ENCODE measurements around the gene DLG2. TPM values are rescaled to one million over a fixed set of nuclear protein-coding genes. Genes with fewer than 3 reads are reported as not detected.

The DLG2 gene
- total and polyA plus RNA-seq, 2 of the 8 experiments (the other 6 are each of a cell fraction or from before 2014, with no cell fraction given): 1.7 to 14.3 TPM

DNA sequence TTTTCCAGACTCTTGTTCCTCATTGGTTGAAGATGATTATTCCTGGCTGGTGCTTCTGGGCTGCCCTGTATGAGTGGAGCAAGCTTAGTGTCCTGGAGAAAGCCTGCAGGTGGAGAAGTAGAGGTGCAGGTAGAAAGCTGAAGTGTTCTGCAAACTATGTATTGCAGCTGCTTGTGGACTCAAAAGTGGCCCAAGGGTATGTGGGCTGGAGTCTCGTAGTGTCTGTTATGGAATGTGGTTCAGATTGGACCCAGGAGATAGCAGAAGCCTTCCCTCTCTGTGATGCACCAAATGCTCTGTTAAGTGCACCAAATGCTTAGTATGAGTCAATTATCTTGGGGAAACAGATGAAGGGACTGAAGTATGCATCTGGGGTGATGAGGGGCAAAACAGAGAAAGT, 2218.2 kb downstream of the DLG2 start:
- no peaks in the 10 kb centered on the region for H3K79me1 ChIP-seq (ENCODE audit: low read depth, low read length)
- H3K14ac ChIP-seq (ENCODE audit: insufficient read length): no peak overlapping the region
- no peaks in the 10 kb centered on the region for H3K36me3 ChIP-seq (ENCODE audit: control insufficient read depth in 2 of 4, insufficient read depth in 4 of 4, low read length in 3 of 4)
- H2BK20ac ChIP-seq (ENCODE audit: low read length): no peak overlapping the region
- no peak for DNase-seq (ENCODE audit: low read depth in 1 of 2, low spot score in 2 of 2)
- H4K91ac ChIP-seq (replicated peaks; ENCODE audit: insufficient read length, low read length): no peak overlapping the region
- H3K23ac ChIP-seq (ENCODE audit: insufficient read length): no peak overlapping the region
- no peak overlapping the region for H3K4me3 ChIP-seq (ENCODE audit: extremely low read depth in 1 of 4, insufficient read depth in 2 of 4, low read depth in 3 of 4, low read length in 4 of 4)
- WGBS, 2 experiments (ENCODE audit: extremely low coverage in 1 of 2, insufficient coverage in 1 of 2, insufficient read length in 1 of 2, insufficient replicate concordance in 2 of 2, low coverage in 1 of 2, low lambda C conversion rate in 2 of 2, missing lambda C conversion rate in 1 of 2): 82% methylated on average over 1 of the region's 1 CpG; no CpG with 5 or more reads in 1 of the 2 experiments
- no peak overlapping the region for H3K4me2 ChIP-seq (ENCODE audit: insufficient read depth in 1 of 2, low read depth in 2 of 2, low read length in 2 of 2)
- ChIA-PET CTCF (ENCODE audit: partially characterized antibody) (interaction anchor here (0.8 to 1.4 kb wide), 3 partner anchors 17 to 115 kb away, joined by 3 read pairs; no protein-coding TSS in a partner anchor), POLR2A (ENCODE audit: partially characterized antibody) (no interaction called here)
- peaks cover 0 to 2% (median 0%) of the 10 kb centered on the region in 4 experiments; a peak in 1 of 7 replicates for H3K4me1 ChIP-seq (replicated peaks in 1 of 4; ENCODE audit: control insufficient read depth in 3 of 4, insufficient read depth in 4 of 4, low read length in 3 of 4)
- no peak overlapping the region for H2BK5ac ChIP-seq (ENCODE audit: low read depth, low read length)
- H4K20me1 ChIP-seq (replicated peaks in 1 of 2; ENCODE audit: control insufficient read depth in 1 of 2, insufficient read depth in 2 of 2, low read length in 2 of 2): no peaks in the 10 kb centered on the region
- H3K27ac ChIP-seq (ENCODE audit: low read depth, low read length): no peak overlapping the region
- H2BK15ac ChIP-seq (ENCODE audit: low read length): no peak overlapping the region
- no peak overlapping the region for H3K18ac ChIP-seq (ENCODE audit: extremely low read depth, low read length)
- no peaks in the 10 kb centered on the region for H3K9me3 ChIP-seq (ENCODE audit: insufficient read depth in 2 of 2, low read depth in 1 of 2, low read length in 1 of 2)
- no peak overlapping the region for H3K56ac ChIP-seq (replicated peaks; ENCODE audit: insufficient read length, low read depth, low read length)
- H2AFZ ChIP-seq (ENCODE audit: low read length): no peak overlapping the region
- no peak overlapping the region for H4K8ac ChIP-seq (ENCODE audit: extremely low read depth, insufficient read depth, low read length)
- FAIRE-seq: no peak
- no peak overlapping the region for H2BK120ac ChIP-seq (replicated peaks; ENCODE audit: low read depth, low read length)
- H4K5ac ChIP-seq (ENCODE audit: insufficient read length, low read depth, low read length): no peak overlapping the region
- H3K27me3 ChIP-seq (replicated peaks in 1 of 4; ENCODE audit: control insufficient read depth in 3 of 4, extremely low read depth in 1 of 4, insufficient read depth in 3 of 4, low read length in 3 of 4): no peaks in the 10 kb centered on the region
- no peaks in the 10 kb centered on the region for H3K79me2 ChIP-seq (ENCODE audit: control insufficient read depth in 1 of 2, insufficient read depth in 2 of 2, low read length in 2 of 2)
- no peaks in the 10 kb centered on the region for H3K23me2 ChIP-seq (ENCODE audit: low read depth, low read length)
- no peak overlapping the region for H2AK5ac ChIP-seq (ENCODE audit: low read depth, low read length)
- no peak overlapping the region for H3K9ac ChIP-seq (replicated peaks in 1 of 4; ENCODE audit: extremely low read depth in 1 of 4, low read depth in 3 of 4, low read length in 3 of 4)
- no peak overlapping the region for H3K4ac ChIP-seq (replicated peaks; ENCODE audit: insufficient read length, low read depth, low read length)
- H2BK12ac ChIP-seq (ENCODE audit: low read depth, low read length): no peak overlapping the region
- TF ChIP-seq NANOG (IDR thresholded peaks at IDR 0.05; ENCODE audit: insufficient read depth, low read depth, low read length, poor library complexity, severe bottlenecking): no peak
- no peak for TF ChIP-seq CTBP2 (IDR thresholded peaks at IDR 0.05; ENCODE audit: borderline replicate concordance, insufficient read depth, insufficient read length, low read length)
- TF ChIP-seq ZNF274 (IDR thresholded peaks at IDR 0.05; ENCODE audit: borderline replicate concordance, extremely low read depth, low read length): no peak
- no peak for TF ChIP-seq KDM5A (IDR thresholded peaks at IDR 0.05; ENCODE audit: low read length)
- TF ChIP-seq CBX5 (IDR thresholded peaks at IDR 0.05; ENCODE audit: low read depth, low read length): no peak
- no peak for TF ChIP-seq POLR2A (IDR thresholded peaks at IDR 0.05; ENCODE audit: control extremely low read depth in 1 of 2, low read depth in 2 of 2, low read length in 2 of 2)
- no peak for TF ChIP-seq SAP30 (IDR thresholded peaks at IDR 0.05; ENCODE audit: insufficient read depth, insufficient replicate concordance, low read length)
- no peak for TF ChIP-seq ATF2 (IDR thresholded peaks at IDR 0.05; ENCODE audit: low read length)
- TF ChIP-seq NRF1 (IDR thresholded peaks at IDR 0.05; ENCODE audit: low read depth, low read length): no peak
- TF ChIP-seq FOSL1 (IDR thresholded peaks at IDR 0.05; ENCODE audit: insufficient read depth, low read depth, low read length): no peak
- TF ChIP-seq SIX5 (IDR thresholded peaks at IDR 0.05; ENCODE audit: low read depth, low read length): no peak
- no peak for TF ChIP-seq SP1 (IDR thresholded peaks at IDR 0.05; ENCODE audit: low read depth, low read length)
- TF ChIP-seq SIN3A (conservative IDR thresholded peaks at IDR 0.05 in 1 of 2, IDR thresholded peaks at IDR 0.05 in 1 of 2; ENCODE audit: low read depth in 1 of 2, low read length in 2 of 2): no peak
